ENCODE data around the gene CALML3. TPM values are rescaled to one million over a fixed set of nuclear protein-coding genes. Genes with fewer than 3 reads are reported as not detected.

The CALML3 gene
- polyA plus RNA-seq, 3 donors = 0.06 to 0.11 TPM; not detected in 1

- no peak for DNase-seq (ENCODE audit: extremely low read depth in 1 of 11, low read depth in 9 of 11, low spot score in 4 of 11)
Observed at GRCh38 chr10:5532618-5533097, 7.9 kb downstream of the CALML3 start.

GRCh38 chr10:5533098-5533731 lies 8.5 kb downstream of the CALML3 start:
- DNase-seq (ENCODE audit: extremely low read depth in 1 of 11, low read depth in 9 of 11, low spot score in 4 of 11) = no peak

GRCh38 chr10:5534051-5534821 lies 9.5 kb downstream of the CALML3 start:
- no peak for DNase-seq (ENCODE audit: extremely low read depth in 1 of 11, low read depth in 9 of 11, low spot score in 4 of 11)

GRCh38 chr10:5534880-5535856 lies 10.4 kb downstream of the CALML3 start:
- DNase-seq (ENCODE audit: extremely low read depth in 1 of 11, low read depth in 9 of 11, low spot score in 4 of 11) = no peak

- DNase-seq (ENCODE audit: extremely low read depth in 1 of 11, low read depth in 9 of 11, low spot score in 4 of 11) = no peak
Observed at GRCh38 chr10:5536486-5537081, 11.8 kb downstream of the CALML3 start.

GRCh38 chr10:5537684-5538083 lies 12.9 kb downstream of the CALML3 start:
- DNase-seq (ENCODE audit: extremely low read depth in 1 of 11, low read depth in 9 of 11, low spot score in 4 of 11) = no peak

GRCh38 chr10:5538446-5538845 lies 13.7 kb downstream of the CALML3 start:
- no peak for DNase-seq (ENCODE audit: extremely low read depth in 1 of 11, low read depth in 9 of 11, low spot score in 4 of 11)

GRCh38 chr10:5538892-5539651 lies 14.3 kb downstream of the CALML3 start:
- no peak for DNase-seq (ENCODE audit: extremely low read depth in 1 of 11, low read depth in 9 of 11, low spot score in 4 of 11)

GRCh38 chr10:5540080-5540479 lies 15.3 kb downstream of the CALML3 start:
- DNase-seq (ENCODE audit: extremely low read depth in 1 of 11, low read depth in 9 of 11, low spot score in 4 of 11) = no peak

GRCh38 chr10:5540891-5541290 lies 16.1 kb downstream of the CALML3 start:
- no peak for DNase-seq (ENCODE audit: extremely low read depth in 1 of 11, low read depth in 9 of 11, low spot score in 4 of 11)

GRCh38 chr10:5542100-5542499 lies 17.3 kb downstream of the CALML3 start:
- DNase-seq (ENCODE audit: extremely low read depth in 1 of 11, low read depth in 9 of 11, low spot score in 4 of 11) = no peak

- no peak for DNase-seq (ENCODE audit: extremely low read depth in 1 of 11, low read depth in 9 of 11, low spot score in 4 of 11)
Observed at GRCh38 chr10:5543623-5544022, 18.9 kb downstream of the CALML3 start.

GRCh38 chr10:5544216-5544805 lies 19.6 kb downstream of the CALML3 start:
- DNase-seq (ENCODE audit: extremely low read depth in 1 of 11, low read depth in 9 of 11, low spot score in 4 of 11) = no peak

GRCh38 chr10:5545011-5545410 lies 20.2 kb downstream of the CALML3 start:
- no peak for DNase-seq (ENCODE audit: extremely low read depth in 1 of 11, low read depth in 9 of 11, low spot score in 4 of 11)

GRCh38 chr10:5545426-5545777 lies 20.6 kb downstream of the CALML3 start:
- no peak for DNase-seq (ENCODE audit: extremely low read depth in 1 of 11, low read depth in 9 of 11, low spot score in 4 of 11)

- DNase-seq (ENCODE audit: extremely low read depth in 1 of 11, low read depth in 9 of 11, low spot score in 4 of 11) = no peak
Observed at GRCh38 chr10:5545778-5546710, 21.3 kb downstream of the CALML3 start.
